GM23338 (cell line): ENCODE measurements around the gene S100A11. TPM values are rescaled to one million over a fixed set of nuclear protein-coding genes. Genes with fewer than 3 reads are reported as not detected.

Experiments used
- CREB1 ChIP-seq: fragments of 250-450 bp; sonication (Bioruptor Pico); IDR thresholded peaks from 2 replicates; pipeline ENCODE4 v1.5.0; 2020; ENCODE audit warnings: low read depth, mild to moderate bottlenecking, moderate library complexity
- EZH2 ChIP-seq: fragments of 200-600 bp; sonication (generic); IDR thresholded peaks from one replicate; pipeline ENCODE4 v1.8.0; 2017; ENCODE audit warnings: antibody characterized with exemption, mild to moderate bottlenecking, low read depth; ENCODE audit not compliant: unreplicated experiment
- EZH2phosphoT487 ChIP-seq: fragments of 200-600 bp; sonication (generic); IDR thresholded peaks from one replicate; pipeline ENCODE4 v1.8.1; 2018; ENCODE audit warnings: antibody characterized with exemption; ENCODE audit not compliant: unreplicated experiment
- NANOG ChIP-seq: IDR thresholded peaks from 2 replicates; pipeline ENCODE4 v1.6.1; 2016; ENCODE audit warnings: antibody characterized with exemption, borderline replicate concordance
- POLR2AphosphoS5 ChIP-seq: IDR thresholded peaks from 2 replicates; pipeline ENCODE4 v1.6.1; 2016; ENCODE audit warnings: antibody characterized with exemption, low read depth
- STAT1 ChIP-seq: IDR thresholded peaks from one replicate; pipeline ENCODE4 v1.6.1; 2016; ENCODE audit warnings: antibody characterized with exemption; ENCODE audit not compliant: unreplicated experiment
- polyA plus RNA-seq: library from polyadenylated mRNA; unstranded; fragments of >200 nt; fragmentation: Nextera tagmentation; extraction: Ambion mirVana; gene quantifications from 2 replicates; pipeline ENCODE4 v1.2.1, GENCODE V29; 2016
- total RNA-seq: library from RNA; depleted of rRNA; stranded (reverse); fragments of >200 nt; shearing (Covaris generic); gene quantifications from 2 replicates; pipeline ENCODE4 v1.2.3, GENCODE V29; 2014
- TF ChIP-seq, protein P1 (sequence below): fragments of 250-450 bp; sonication (Bioruptor Pico); IDR thresholded peaks from 2 replicates; pipeline ENCODE4 v1.5.0; 2020; ENCODE audit warnings: mild to moderate bottlenecking, moderate library complexity
- TF ChIP-seq, protein P2 (sequence below), 2 experiments: fragments of 200-600 bp in 1 of 2; sonication (generic) in 1 of 2; conservative IDR thresholded peaks; 2 replicates each; pipeline versions ENCODE4 v1.5.1 to v1.6.1; 2016 to 2017; ENCODE audit warnings: antibody characterized with exemption in 2 of 2, low read depth in 2 of 2, mild to moderate bottlenecking in 2 of 2, moderate library complexity in 1 of 2
- TF ChIP-seq, protein P3 (sequence below): IDR thresholded peaks from 2 replicates; pipeline ENCODE4 v1.6.1; 2016; ENCODE audit warnings: antibody characterized with exemption

The S100A11 gene
- total and polyA plus RNA-seq, 2 experiments from 2014 or later, result 73.1 to 596 TPM

DNA sequence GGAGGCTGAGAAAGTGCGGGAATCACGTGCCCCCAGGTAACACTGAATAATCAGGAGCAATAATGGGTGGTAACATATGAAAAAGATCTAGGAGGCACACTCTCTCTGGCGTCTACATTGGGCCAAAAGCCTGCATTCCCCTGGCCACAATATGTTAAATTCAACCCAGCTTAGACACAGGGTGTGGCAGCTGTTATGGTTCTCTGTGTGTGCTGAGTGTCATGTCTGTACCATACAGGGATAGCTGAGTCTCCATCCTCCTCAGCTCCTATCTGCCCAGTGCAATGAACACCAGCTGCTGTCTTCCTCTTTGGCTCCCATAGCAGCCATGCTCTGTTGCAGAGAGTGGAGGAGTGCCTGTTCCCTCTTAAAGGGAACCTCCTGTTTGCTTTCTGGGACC lies 14.3 kb downstream of the S100A11 start (continued):
- TF ChIP-seq, protein P1, sequence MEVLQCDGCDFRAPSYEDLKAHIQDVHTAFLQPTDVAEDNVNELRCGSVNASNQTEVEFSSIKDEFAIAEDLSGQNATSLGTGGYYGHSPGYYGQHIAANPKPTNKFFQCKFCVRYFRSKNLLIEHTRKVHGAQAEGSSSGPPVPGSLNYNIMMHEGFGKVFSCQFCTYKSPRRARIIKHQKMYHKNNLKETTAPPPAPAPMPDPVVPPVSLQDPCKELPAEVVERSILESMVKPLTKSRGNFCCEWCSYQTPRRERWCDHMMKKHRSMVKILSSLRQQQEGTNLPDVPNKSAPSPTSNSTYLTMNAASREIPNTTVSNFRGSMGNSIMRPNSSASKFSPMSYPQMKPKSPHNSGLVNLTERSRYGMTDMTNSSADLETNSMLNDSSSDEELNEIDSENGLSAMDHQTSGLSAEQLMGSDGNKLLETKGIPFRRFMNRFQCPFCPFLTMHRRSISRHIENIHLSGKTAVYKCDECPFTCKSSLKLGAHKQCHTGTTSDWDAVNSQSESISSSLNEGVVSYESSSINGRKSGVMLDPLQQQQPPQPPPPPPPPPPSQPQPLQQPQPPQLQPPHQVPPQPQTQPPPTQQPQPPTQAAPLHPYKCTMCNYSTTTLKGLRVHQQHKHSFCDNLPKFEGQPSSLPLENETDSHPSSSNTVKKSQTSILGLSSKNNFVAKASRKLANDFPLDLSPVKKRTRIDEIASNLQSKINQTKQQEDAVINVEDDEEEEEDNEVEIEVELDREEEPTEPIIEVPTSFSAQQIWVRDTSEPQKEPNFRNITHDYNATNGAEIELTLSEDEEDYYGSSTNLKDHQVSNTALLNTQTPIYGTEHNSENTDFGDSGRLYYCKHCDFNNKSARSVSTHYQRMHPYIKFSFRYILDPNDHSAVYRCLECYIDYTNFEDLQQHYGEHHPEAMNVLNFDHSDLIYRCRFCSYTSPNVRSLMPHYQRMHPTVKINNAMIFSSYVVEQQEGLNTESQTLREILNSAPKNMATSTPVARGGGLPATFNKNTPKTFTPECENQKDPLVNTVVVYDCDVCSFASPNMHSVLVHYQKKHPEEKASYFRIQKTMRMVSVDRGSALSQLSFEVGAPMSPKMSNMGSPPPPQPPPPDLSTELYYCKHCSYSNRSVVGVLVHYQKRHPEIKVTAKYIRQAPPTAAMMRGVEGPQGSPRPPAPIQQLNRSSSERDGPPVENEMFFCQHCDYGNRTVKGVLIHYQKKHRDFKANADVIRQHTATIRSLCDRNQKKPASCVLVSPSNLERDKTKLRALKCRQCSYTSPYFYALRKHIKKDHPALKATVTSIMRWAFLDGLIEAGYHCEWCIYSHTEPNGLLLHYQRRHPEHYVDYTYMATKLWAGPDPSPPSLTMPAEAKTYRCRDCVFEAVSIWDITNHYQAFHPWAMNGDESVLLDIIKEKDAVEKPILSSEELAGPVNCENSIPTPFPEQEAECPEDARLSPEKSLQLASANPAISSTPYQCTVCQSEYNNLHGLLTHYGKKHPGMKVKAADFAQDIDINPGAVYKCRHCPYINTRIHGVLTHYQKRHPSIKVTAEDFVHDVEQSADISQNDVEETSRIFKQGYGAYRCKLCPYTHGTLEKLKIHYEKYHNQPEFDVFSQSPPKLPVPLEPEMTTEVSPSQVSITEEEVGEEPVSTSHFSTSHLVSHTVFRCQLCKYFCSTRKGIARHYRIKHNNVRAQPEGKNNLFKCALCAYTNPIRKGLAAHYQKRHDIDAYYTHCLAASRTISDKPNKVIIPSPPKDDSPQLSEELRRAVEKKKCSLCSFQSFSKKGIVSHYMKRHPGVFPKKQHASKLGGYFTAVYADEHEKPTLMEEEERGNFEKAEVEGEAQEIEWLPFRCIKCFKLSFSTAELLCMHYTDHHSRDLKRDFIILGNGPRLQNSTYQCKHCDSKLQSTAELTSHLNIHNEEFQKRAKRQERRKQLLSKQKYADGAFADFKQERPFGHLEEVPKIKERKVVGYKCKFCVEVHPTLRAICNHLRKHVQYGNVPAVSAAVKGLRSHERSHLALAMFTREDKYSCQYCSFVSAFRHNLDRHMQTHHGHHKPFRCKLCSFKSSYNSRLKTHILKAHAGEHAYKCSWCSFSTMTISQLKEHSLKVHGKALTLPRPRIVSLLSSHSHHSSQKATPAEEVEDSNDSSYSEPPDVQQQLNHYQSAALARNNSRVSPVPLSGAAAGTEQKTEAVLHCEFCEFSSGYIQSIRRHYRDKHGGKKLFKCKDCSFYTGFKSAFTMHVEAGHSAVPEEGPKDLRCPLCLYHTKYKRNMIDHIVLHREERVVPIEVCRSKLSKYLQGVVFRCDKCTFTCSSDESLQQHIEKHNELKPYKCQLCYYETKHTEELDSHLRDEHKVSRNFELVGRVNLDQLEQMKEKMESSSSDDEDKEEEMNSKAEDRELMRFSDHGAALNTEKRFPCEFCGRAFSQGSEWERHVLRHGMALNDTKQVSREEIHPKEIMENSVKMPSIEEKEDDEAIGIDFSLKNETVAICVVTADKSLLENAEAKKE (CRISPR knock-in tag), result no peak
- TF ChIP-seq, protein P2, sequence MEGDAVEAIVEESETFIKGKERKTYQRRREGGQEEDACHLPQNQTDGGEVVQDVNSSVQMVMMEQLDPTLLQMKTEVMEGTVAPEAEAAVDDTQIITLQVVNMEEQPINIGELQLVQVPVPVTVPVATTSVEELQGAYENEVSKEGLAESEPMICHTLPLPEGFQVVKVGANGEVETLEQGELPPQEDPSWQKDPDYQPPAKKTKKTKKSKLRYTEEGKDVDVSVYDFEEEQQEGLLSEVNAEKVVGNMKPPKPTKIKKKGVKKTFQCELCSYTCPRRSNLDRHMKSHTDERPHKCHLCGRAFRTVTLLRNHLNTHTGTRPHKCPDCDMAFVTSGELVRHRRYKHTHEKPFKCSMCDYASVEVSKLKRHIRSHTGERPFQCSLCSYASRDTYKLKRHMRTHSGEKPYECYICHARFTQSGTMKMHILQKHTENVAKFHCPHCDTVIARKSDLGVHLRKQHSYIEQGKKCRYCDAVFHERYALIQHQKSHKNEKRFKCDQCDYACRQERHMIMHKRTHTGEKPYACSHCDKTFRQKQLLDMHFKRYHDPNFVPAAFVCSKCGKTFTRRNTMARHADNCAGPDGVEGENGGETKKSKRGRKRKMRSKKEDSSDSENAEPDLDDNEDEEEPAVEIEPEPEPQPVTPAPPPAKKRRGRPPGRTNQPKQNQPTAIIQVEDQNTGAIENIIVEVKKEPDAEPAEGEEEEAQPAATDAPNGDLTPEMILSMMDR (conservative IDR thresholded peaks at IDR 0.05; ENCODE audit: low read depth in 2 of 2), result no peak
- no peak for TF ChIP-seq STAT1
- TF ChIP-seq, protein P3, sequence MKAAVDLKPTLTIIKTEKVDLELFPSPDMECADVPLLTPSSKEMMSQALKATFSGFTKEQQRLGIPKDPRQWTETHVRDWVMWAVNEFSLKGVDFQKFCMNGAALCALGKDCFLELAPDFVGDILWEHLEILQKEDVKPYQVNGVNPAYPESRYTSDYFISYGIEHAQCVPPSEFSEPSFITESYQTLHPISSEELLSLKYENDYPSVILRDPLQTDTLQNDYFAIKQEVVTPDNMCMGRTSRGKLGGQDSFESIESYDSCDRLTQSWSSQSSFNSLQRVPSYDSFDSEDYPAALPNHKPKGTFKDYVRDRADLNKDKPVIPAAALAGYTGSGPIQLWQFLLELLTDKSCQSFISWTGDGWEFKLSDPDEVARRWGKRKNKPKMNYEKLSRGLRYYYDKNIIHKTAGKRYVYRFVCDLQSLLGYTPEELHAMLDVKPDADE, result no peak
- no peak for TF ChIP-seq CREB1
- no peak for TF ChIP-seq NANOG
- TF ChIP-seq EZH2, result no peak
- TF ChIP-seq POLR2AphosphoS5, result no peak
- TF ChIP-seq EZH2phosphoT487, result no peak
